DND-41 (cell line): ENCODE measurements around the gene DOCK4.
"Not testable (repeated sequence)": the region's sequence is repeated elsewhere in the genome, so short reads cannot be mapped to it uniquely, and the experiment has no call there.

ENCODE experiments used
- EZH2 ChIP-seq: IDR thresholded peaks from 3 replicates; pipeline ENCODE4 v1.6.1; 2012; ENCODE audit warnings: borderline replicate concordance, low read depth, mild to moderate bottlenecking, moderate library complexity, low read length, inconsistent platforms; ENCODE audit not compliant: severe bottlenecking
- TF ChIP-seq, protein P1 (sequence below): IDR thresholded peaks from 2 replicates; pipeline ENCODE4 v1.5.1; 2012; ENCODE audit warnings: borderline replicate concordance, low read length, moderate library complexity, mild to moderate bottlenecking; ENCODE audit not compliant: poor library complexity, severe bottlenecking; ENCODE audit errors: extremely low read depth

DNA sequence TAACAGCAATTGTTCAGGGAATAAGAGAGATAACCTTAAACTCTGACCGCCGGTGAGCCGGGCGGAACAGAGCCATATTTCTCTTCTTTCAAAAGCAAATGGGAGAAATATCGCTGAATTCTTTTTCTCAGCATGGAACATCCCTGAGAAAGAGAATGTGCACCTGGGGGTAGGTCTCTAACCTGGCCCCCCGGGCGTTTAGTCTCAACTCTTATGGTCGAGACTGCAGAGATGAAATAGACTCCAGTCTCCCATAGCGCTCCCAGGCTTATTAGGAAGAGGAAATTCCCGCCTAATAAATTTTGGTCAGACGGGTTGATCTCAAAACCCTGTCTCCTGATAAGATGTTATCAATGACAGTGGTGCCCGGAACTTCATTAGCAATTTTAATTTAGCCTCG is 43.8 kb upstream of the DOCK4 start:
- TF ChIP-seq, protein P1, sequence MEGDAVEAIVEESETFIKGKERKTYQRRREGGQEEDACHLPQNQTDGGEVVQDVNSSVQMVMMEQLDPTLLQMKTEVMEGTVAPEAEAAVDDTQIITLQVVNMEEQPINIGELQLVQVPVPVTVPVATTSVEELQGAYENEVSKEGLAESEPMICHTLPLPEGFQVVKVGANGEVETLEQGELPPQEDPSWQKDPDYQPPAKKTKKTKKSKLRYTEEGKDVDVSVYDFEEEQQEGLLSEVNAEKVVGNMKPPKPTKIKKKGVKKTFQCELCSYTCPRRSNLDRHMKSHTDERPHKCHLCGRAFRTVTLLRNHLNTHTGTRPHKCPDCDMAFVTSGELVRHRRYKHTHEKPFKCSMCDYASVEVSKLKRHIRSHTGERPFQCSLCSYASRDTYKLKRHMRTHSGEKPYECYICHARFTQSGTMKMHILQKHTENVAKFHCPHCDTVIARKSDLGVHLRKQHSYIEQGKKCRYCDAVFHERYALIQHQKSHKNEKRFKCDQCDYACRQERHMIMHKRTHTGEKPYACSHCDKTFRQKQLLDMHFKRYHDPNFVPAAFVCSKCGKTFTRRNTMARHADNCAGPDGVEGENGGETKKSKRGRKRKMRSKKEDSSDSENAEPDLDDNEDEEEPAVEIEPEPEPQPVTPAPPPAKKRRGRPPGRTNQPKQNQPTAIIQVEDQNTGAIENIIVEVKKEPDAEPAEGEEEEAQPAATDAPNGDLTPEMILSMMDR = not testable (repeated sequence)
- TF ChIP-seq EZH2 = not testable (repeated sequence)
